T-helper 2 cell treated with Interferon-gamma antibody and Interleukin-4, amounts not matched to agents 5 μg/mL and 100 μg/mL, for 36 hours (primary cell): Measurements from ENCODE around the gene BRK1.
"Not testable (repeated sequence)": the region's sequence is repeated elsewhere in the genome, so short reads cannot be mapped to it uniquely, and the experiment has no call there.

Experiments
- DNase-seq: peaks from one replicate; pipeline ENCODE4 v3.0.0; 2021; ENCODE audit warnings: low spot score
- H3K27ac Mint-ChIP-seq: one replicate; pipeline ENCODE4 v1.8.0; 2021; ENCODE audit warnings: mild to moderate bottlenecking, mixed read lengths
- H3K27me3 Mint-ChIP-seq: one replicate; pipeline ENCODE4 v1.8.0; 2021; ENCODE audit warnings: low read depth, mixed read lengths
- H3K36me3 Mint-ChIP-seq: one replicate; pipeline ENCODE4 v1.8.0; 2021; ENCODE audit warnings: low read depth, mixed read lengths
- H3K4me1 Mint-ChIP-seq: one replicate; pipeline ENCODE4 v1.8.0; 2021; ENCODE audit warnings: low read depth, mixed read lengths
- H3K4me3 Mint-ChIP-seq: one replicate; pipeline ENCODE4 v1.8.0; 2022; ENCODE audit warnings: mild to moderate bottlenecking, moderate library complexity, mixed read lengths
- H3K9me3 Mint-ChIP-seq: one replicate; pipeline ENCODE4 v1.8.0; 2021; ENCODE audit warnings: mixed read lengths

The BRK1 gene

DNA sequence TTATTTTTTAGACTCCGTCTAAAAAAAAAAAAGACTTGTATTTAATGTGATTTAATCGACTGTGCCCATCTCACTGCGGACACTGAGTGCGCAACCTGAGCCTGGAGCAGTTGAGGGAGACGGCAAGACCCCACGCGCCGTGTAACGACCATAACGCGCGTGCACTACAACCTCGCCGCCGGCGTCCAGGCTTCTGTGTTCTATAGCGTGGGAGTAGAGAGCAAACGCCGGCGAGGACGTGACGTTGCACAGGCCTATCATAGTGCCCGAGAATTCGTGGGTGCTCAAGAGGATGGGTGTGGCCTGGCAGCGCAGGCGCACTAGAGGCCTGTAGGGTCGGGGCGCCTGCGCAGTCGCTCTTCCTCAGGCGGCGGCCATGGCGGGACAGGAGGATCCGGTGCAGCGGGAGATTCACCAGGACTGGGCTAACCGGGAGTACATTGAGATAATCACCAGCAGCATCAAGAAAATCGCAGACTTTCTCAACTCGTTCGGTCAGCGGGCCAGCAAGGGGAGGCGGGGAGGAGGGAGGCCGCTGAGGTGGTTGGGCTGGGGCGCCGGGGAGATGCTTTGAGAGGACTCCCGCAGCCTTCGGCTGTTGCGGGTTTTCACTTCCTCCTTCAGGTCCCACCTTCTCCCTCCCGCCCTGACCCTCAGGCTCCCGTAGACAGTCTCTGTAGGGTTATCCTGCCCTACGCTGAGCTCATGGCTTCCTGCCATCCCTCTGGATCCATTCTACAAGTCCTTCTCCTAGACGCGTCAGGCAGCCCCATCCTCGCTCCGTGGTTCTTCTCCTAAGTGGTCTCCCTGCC lies at the start of gene BRK1:
Gene BRK1 (plus strand): TSS at position 350 of the 812 bp plus-strand sequence. CDS start 27 bp downstream, at position 377.
- Mint-ChIP-seq H3K27me3 (no peaks in the 10 kb centered on the region), H3K36me3 (peaks cover 17% of the 10 kb centered on the region), H3K4me3 (peak within 1 kb of the TSS; percentile 94), H3K4me1 (peaks cover 23% of the 10 kb centered on the region), H3K27ac (peak within 1 kb of the TSS; percentile 92), H3K9me3 (no peaks in the 10 kb centered on the region)
- peak; percentile 94 for DNase-seq

DNA sequence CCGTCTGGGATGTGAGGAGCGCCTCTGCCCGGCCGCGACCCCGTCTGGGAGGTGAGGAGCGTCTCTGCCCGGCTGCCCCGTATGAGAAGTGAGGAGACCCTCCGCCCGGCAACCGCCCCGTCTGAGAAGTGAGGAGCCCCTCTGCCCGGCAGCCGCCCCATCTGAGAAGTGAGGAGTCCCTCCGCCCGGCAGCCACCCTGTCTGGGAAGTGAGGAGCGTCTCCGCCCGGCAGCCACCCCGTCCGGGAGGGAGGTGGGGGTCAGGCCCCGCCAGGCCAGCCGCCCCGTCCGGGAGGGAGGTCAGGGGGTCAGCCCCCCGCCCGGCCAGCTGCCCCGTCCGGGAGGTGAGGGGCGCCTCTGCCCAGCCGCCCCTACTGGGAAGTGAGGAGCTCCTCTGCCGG lies 45.4 kb upstream of the BRK1 start:
- not testable (repeated sequence) for H3K27me3 Mint-ChIP-seq, H3K4me1 Mint-ChIP-seq, H3K4me3 Mint-ChIP-seq, DNase-seq, H3K9me3 Mint-ChIP-seq, H3K27ac Mint-ChIP-seq
- H3K36me3 Mint-ChIP-seq: peaks cover 49% of the 10 kb centered on the region

DNA sequence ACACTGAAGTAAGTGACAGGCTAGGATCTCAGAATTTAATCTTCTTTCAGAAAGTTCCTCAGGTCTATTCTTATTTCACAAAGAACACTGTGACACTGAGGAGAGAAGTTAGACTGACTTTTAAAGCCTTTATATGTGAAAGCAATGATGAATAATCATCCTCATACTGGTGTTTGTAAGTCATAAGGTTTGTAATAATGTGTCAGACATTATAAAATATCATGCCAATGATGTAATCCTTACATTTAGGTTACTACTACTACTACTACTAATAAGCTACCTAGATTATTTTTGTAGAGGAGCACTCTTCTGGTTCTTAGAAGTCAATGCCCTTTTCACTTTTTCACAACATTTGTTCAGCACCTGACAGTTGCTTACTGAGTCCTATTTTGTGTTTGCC lies 40.8 kb upstream of the BRK1 start:
- peaks cover 29% of the 10 kb centered on the region for H3K36me3 Mint-ChIP-seq

DNA sequence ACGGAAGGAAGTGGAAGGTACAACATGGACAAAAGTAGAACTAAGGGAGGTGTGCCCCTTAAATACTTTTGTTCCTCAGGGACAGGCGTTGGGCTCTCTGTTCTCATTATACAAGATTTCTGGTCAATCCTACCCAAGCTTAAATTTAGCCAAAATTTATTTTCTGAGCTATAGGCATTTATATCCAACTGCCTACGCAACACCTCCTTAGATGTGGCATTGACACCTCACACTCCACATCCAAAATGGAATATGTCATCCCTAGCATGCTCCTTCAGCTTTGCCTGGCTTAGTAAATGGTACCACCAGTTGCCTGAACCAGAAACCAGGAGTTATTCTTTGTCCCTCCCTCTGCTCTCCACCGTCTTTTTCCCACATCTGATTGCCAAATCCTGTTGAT lies 33.6 kb upstream of the BRK1 start:
- Mint-ChIP-seq H3K4me1 (no peaks in the 10 kb centered on the region), H3K36me3 (peaks cover 42% of the 10 kb centered on the region), H3K27me3 (no peaks in the 10 kb centered on the region), H3K4me3 (no peak overlapping the region), H3K9me3 (no peaks in the 10 kb centered on the region), H3K27ac (no peak overlapping the region)
- DNase-seq: no peak

More for the DNA sequence above, 40.8 kb upstream of the BRK1 start:
- H3K27ac Mint-ChIP-seq: no peak overlapping the region
- no peak for DNase-seq
- no peaks in the 10 kb centered on the region for H3K9me3 Mint-ChIP-seq
- H3K4me3 Mint-ChIP-seq: no peak overlapping the region
- H3K4me1 Mint-ChIP-seq: no peaks in the 10 kb centered on the region
- H3K27me3 Mint-ChIP-seq: no peaks in the 10 kb centered on the region

DNA sequence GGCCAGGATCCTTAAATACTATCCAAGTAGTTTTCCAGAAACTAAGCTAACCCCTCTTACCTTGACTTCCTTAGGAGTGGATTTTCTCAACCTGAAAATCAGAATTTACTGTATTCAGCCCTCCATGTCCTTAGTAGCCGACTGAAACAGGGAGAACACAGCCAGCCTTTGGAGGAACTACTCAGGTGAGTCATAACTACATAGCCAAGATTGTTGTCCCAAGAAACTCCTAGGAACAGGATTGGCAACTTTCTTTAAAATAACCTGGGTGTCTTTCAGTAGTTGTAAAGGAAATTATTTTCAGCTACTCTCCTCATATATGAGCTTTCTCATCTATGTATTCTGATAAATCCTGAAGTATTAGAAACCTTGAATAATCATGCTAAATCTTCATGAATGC lies 29.7 kb upstream of the BRK1 start:
- Mint-ChIP-seq H3K4me3 (no peak overlapping the region), H3K36me3 (peaks cover 43% of the 10 kb centered on the region), H3K27ac (no peak overlapping the region), H3K4me1 (no peaks in the 10 kb centered on the region), H3K27me3 (no peaks in the 10 kb centered on the region), H3K9me3 (no peaks in the 10 kb centered on the region)
- DNase-seq: no peak

DNA sequence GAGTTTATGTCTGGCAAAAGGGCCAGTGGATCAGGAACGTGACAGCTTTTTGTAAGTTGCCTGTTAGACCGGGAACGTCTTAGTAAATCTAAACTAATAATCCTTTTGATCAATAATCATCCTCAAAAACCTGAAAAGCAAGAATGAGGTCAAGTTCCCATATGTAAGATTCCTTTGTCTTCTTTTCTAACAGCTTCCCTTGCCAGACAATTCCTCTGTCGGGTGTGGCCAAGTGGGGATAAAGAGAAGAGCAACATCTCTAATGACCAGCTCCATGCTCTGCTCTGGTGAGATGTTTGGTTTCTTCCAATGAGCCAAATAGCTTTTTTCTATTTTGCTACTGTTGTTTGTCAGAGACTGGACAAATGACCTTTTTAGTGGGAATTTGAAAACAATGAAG lies 27.2 kb upstream of the BRK1 start:
- H3K36me3 Mint-ChIP-seq: peaks cover 43% of the 10 kb centered on the region

DNA sequence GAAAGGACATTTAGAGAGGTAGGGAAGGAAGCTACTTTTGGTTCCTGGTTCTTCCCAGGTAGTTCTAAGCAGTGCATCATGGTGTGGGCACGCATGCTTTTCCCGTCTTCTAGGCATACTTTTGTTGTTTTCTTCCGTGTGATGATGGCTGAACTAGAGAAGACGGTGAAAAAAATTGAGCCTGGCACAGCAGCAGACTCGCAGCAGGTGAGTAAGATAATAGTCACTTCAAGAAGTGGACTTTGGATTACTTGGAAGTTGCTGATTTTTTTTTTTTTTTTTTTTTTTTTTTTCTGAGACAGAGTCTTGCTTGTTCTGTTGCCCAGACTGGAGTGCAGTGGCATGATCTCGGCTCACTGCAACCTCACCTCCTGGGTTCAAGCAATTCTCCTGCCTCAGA lies 25.3 kb upstream of the BRK1 start:
- Mint-ChIP-seq H3K9me3 (no peaks in the 10 kb centered on the region), H3K4me1 (no peaks in the 10 kb centered on the region), H3K27me3 (no peaks in the 10 kb centered on the region), H3K4me3 (no peak overlapping the region), H3K36me3 (peaks cover 38% of the 10 kb centered on the region), H3K27ac (no peak overlapping the region)
- no peak for DNase-seq

More for the DNA sequence above, 27.2 kb upstream of the BRK1 start:
- Mint-ChIP-seq H3K4me1 (no peaks in the 10 kb centered on the region), H3K27me3 (no peaks in the 10 kb centered on the region), H3K4me3 (no peak overlapping the region), H3K27ac (no peak overlapping the region), H3K9me3 (no peaks in the 10 kb centered on the region)
- DNase-seq: no peak

DNA sequence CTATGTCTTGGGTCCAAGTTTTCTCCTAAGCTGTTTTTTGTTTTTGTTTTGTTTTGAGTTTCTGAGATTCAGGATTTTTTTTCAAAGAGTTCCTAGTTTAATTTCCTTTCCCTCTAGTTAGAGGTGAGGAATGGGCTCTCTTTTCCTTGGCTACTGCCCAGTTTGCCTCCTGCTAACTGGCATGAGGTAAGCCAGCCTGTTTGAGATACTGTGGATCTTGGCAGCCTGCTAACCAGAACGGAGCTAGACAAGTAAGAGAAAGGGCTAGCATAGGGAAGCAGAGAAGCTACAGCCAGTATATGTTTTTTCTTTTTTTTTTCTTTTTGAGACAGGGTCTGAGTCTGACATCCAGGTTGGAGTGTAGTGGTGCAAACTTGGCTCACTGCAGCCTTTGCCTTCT lies 24.7 kb upstream of the BRK1 start:
- not testable (repeated sequence) for H3K27ac Mint-ChIP-seq, H3K9me3 Mint-ChIP-seq, DNase-seq, H3K27me3 Mint-ChIP-seq, H3K4me3 Mint-ChIP-seq, H3K4me1 Mint-ChIP-seq
- H3K36me3 Mint-ChIP-seq: peaks cover 38% of the 10 kb centered on the region

DNA sequence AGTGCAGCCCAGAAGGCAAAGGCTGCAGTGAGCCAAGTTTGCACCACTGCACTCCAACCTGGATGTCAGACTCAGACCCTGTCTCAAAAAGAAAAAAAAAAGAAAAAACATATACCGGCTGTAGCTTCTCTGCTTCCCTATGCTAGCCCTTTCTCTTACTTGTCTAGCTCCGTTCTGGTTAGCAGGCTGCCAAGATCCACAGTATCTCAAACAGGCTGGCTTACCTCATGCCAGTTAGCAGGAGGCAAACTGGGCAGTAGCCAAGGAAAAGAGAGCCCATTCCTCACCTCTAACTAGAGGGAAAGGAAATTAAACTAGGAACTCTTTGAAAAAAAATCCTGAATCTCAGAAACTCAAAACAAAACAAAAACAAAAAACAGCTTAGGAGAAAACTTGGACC lies 24.1 kb upstream of the BRK1 start:
- peaks cover 38% of the 10 kb centered on the region for H3K36me3 Mint-ChIP-seq
- H3K4me1 Mint-ChIP-seq, H3K27me3 Mint-ChIP-seq, H3K4me3 Mint-ChIP-seq, DNase-seq, H3K27ac Mint-ChIP-seq, H3K9me3 Mint-ChIP-seq: not testable (repeated sequence)

DNA sequence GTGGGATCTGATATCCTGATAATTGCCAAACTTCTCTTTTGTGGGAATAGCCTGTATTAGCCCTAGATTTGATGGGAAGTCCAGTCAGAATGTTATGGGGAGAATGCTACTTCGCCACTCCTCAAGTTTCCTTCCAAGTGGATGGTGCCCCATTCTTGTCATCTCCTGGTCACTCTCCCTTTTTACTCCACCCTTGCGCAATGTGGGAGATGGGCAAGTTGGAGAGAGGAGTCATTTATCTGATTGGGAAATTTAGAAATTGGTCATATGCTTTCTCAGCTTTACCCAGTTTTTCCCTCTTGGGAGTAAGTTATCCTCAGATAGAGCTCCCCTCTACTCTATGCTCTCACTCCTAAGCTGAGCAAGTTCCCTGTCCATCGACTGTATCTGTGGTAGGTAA lies 21.8 kb upstream of the BRK1 start:
- Mint-ChIP-seq H3K27me3 (no peaks in the 10 kb centered on the region), H3K36me3 (peaks cover 36% of the 10 kb centered on the region)
- no peak for DNase-seq

DNA sequence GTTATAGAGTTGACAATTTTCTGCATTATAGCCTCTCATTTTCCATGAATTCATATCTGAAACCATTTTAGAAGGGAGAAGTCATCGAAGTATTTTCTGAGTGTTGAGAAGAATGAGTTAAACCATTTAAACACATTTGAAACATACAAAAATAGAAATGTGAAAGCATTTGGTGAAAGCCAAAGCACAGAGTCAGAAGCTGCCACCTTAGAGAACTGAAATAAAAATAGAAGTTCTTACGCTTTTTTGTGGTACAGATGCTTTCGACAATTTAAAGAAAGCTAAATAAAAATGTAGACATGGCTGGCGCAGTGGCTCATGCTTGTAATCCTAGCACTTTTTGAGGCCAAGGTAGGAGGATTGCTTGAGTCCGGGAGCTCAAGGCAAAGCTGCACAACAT lies 16.4 kb upstream of the BRK1 start:
- DNase-seq: no peak
- Mint-ChIP-seq H3K36me3 (peaks cover 28% of the 10 kb centered on the region), H3K4me1 (no peaks in the 10 kb centered on the region), H3K4me3 (no peak overlapping the region), H3K9me3 (no peaks in the 10 kb centered on the region), H3K27ac (no peak overlapping the region), H3K27me3 (no peaks in the 10 kb centered on the region)

More for the DNA sequence above, 21.8 kb upstream of the BRK1 start:
- Mint-ChIP-seq H3K4me1 (no peaks in the 10 kb centered on the region), H3K4me3 (no peak overlapping the region), H3K27ac (no peak overlapping the region), H3K9me3 (no peaks in the 10 kb centered on the region)

DNA sequence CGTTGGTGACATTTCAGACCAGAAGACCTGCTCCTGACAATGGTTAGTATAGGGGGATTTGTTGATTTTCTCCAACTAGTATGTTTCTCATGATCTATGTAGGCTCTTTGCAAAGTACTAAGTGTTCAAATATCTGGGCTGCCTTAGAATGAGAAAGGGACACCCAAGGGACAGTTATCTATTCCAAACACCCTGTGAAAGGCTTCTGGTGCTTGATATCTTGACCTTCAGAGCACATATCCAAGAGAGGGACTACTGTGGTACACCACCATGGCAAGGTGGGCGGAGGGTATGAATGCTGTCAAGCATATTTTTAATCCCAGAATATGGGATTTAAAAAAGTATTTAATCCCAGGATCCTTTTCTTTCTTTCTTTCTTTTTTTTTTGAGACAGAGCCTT lies 8.6 kb upstream of the BRK1 start:
- H3K9me3 Mint-ChIP-seq: no peaks in the 10 kb centered on the region
- H3K4me1 Mint-ChIP-seq: no peaks in the 10 kb centered on the region
- H3K4me3 Mint-ChIP-seq: no peak overlapping the region
- no peak overlapping the region for H3K27ac Mint-ChIP-seq
- DNase-seq: no peak
- H3K27me3 Mint-ChIP-seq: no peaks in the 10 kb centered on the region
- peaks cover 3% of the 10 kb centered on the region for H3K36me3 Mint-ChIP-seq

DNA sequence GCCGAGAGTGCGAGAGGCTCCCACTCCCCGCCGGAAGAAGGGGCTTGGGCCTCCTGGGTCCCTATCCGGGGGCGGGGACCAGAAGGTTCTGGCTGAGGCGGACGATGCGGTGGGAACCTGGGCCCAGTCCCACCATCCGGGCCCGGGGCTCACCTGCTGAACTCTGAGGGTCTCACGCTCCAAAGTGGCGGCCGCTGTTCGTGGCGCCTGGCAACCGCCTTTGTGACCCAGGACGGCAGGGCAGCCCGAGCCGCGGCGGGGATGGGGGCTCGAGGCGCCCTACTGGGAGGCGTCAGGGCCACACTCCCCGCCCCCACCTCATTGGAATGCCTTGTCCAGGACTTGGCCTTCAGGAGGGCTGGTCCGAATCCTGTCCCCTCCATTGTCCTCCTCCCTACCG lies 7.4 kb upstream of the BRK1 start, which contains the start of gene FANCD2OS:
Gene FANCD2OS (minus strand): TSS at position 165 of the 400 bp plus-strand sequence. CDS start 3,481 bp downstream, outside the sequence.
- Mint-ChIP-seq H3K4me1 (no peaks in the 10 kb centered on the region), H3K27ac (no peak within 1 kb of the TSS), H3K4me3 (no peak within 1 kb of the TSS), H3K27me3 (no peaks in the 10 kb centered on the region), H3K9me3 (no peaks in the 10 kb centered on the region), H3K36me3 (peaks cover 2% of the 10 kb centered on the region)
- DNase-seq: no peak

DNA sequence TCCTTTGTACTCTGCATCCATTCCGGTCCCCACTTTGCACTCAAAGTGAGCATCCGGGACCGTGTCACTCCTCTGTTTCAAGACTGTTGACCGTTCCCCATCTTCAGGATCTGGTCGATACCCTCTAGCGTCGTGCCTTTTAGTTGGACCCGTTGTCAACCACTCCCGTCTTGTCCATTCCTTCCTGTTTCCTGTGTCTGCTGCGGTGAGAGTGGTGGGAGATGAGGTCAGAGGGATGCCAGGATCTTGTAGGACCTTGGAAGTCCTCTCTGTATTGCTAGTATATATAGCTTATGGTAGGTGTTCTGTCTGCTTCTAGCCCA lies 624 bp downstream of the BRK1 start:
- Mint-ChIP-seq H3K27me3 (no peaks in the 10 kb centered on the region), H3K4me3 (peak overlapping the region; percentile 94), H3K27ac (peak overlapping the region; percentile 92), H3K9me3 (no peaks in the 10 kb centered on the region), H3K36me3 (peaks cover 22% of the 10 kb centered on the region), H3K4me1 (peaks cover 28% of the 10 kb centered on the region)
- peak; percentile 18 for DNase-seq

DNA sequence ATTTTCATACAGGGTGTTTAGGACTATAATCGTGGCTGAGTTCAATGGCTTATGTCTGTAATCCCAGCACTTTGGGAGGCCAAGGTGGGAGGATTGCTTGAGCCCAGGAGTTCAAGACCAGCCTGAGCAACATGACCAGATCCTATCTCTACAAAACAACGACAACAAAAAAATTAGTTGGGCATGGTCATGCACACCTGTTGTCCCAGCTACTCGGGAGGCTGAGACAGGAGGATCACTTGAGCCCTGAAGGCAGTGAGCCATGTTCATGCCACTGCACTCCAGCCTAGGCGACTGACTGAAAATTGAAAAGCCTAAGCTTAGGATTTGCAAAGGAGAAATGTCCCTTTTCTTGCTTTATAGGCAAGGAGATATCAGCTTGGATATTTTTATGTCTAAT lies 1.5 kb downstream of the BRK1 start:
- peak overlapping the region; percentile 94 for H3K4me3 Mint-ChIP-seq
- H3K36me3 Mint-ChIP-seq: peaks cover 25% of the 10 kb centered on the region
- DNase-seq: no peak
- no peaks in the 10 kb centered on the region for H3K9me3 Mint-ChIP-seq
- H3K27me3 Mint-ChIP-seq: no peaks in the 10 kb centered on the region
- H3K4me1 Mint-ChIP-seq: peaks cover 28% of the 10 kb centered on the region
- peak overlapping the region; percentile 92 for H3K27ac Mint-ChIP-seq
